Motor neuron (in vitro differentiated cells): ENCODE results near the gene ADAP1. TPM values are rescaled to one million over a fixed set of nuclear protein-coding genes. Genes with fewer than 3 reads are reported as not detected.

Experiments used
- ATAC-seq, 8 experiments: fragments of 200-7000 bp; cut with Tn5 transposase; replicated peaks in 6 of 8; 2 replicates each; pipeline ENCODE4 v1.8.0; 2021; ENCODE audit warnings: mild to moderate bottlenecking in 8 of 8, moderate library complexity in 8 of 8
- H3K27ac ChIP-seq, 2 donors: fragments of 250-450 bp; sonication (Bioruptor Pico); 2 replicates each; pipeline ENCODE4 v1.9.0; 2021; ENCODE audit warnings: antibody characterized with exemption in 2 of 2, mild to moderate bottlenecking in 2 of 2, moderate library complexity in 1 of 2
- H3K4me1 ChIP-seq, 2 donors: fragments of 250-450 bp; sonication (Bioruptor Pico); replicated peaks in 1 of 2; 2 replicates each; pipeline ENCODE4 v1.6.1; 2021; ENCODE audit warnings: antibody characterized with exemption in 2 of 2, mild to moderate bottlenecking in 2 of 2, moderate library complexity in 1 of 2
- H3K4me3 ChIP-seq, 5 donors: fragments of 250-450 bp; sonication (Bioruptor Pico); 2 replicates each; pipeline ENCODE4 v1.9.0; 2021; ENCODE audit warnings: antibody characterized with exemption in 5 of 5, mild to moderate bottlenecking in 5 of 5, moderate library complexity in 4 of 5
- WGBS, 10 experiments: fragments of 450-650 bp; shearing (Covaris generic); methylation state at CpG; one replicate each; pipeline ENCODE4 v1.0.0; 2022; 5-methylcytosine and 5-hydroxymethylcytosine counted together
- in situ Hi-C, 9 experiments: fragments of 400-800 bp; cut with MboI; loops; one replicate each; pipeline ENCODE4 v1.15.0; 2021; ENCODE audit warnings: low sequenced_read_pairs in 9 of 9, low pct_unique_long_range_greater_than_20kb in 2 of 9; ENCODE audit not compliant: unreplicated experiment in 9 of 9
- total RNA-seq, 8 experiments: library from RNA; unstranded; fragments of 300-600 nt; gene quantifications; 2 replicates each; pipeline versions ENCODE4 v1.2.3 to v1.2.4, GENCODE V29; 2022

Gene ADAP1
- total RNA-seq, 8 experiments from 2014 or later: 1.3 to 24.2 (median 3.7) TPM

GRCh38 chr7:855686-856369 lies 98.7 kb downstream of the ADAP1 start:
- peaks cover 4% of the 10 kb centered on the region in 2 donors for H3K4me1 ChIP-seq
- ATAC-seq: peak in 2 of 8 experiments; percentile 12 to 24
- H3K4me3 ChIP-seq: no peak overlapping the region
- WGBS, 10 experiments: 86 to 100% (median 100%) methylated on average over 1 to 9 of the region's 29 CpGs; no CpG with 5 or more reads in 5 of the 10 experiments
- in situ Hi-C loops: no loop called here
- no peak overlapping the region for H3K27ac ChIP-seq

GRCh38 chr7:854118-854775 lies 100.2 kb downstream of the ADAP1 start:
- 87 to 100% (median 100%) methylated on average over 1 to 12 of the region's 32 CpGs; no CpG with 5 or more reads in 2 of the 10 experiments for WGBS, 10 experiments
- ATAC-seq: no peak
- in situ Hi-C loops: no loop called here
- Histone ChIP-seq H3K4me1 (peaks cover 4% of the 10 kb centered on the region in 2 donors), H3K27ac (no peak overlapping the region), H3K4me3 (no peak overlapping the region)

GRCh38 chr7:853366-854117 lies 100.9 kb downstream of the ADAP1 start:
- in situ Hi-C loops: no loop called here
- no peaks in the 10 kb centered on the region for H3K4me1 ChIP-seq
- no peak for ATAC-seq
- WGBS, 10 experiments: 80 to 100% (median 100%) methylated on average over 1 to 5 of the region's 33 CpGs; no CpG with 5 or more reads in 5 of the 10 experiments
- H3K4me3 ChIP-seq: no peak overlapping the region
- H3K27ac ChIP-seq: no peak overlapping the region

GRCh38 chr7:851204-851603 lies 103.3 kb downstream of the ADAP1 start:
- in situ Hi-C loops: no loop called here
- 60 to 100% (median 89%) methylated on average over 1 to 7 of the region's 14 CpGs; no CpG with 5 or more reads in 5 of the 10 experiments for WGBS, 10 experiments
- Histone ChIP-seq H3K27ac (no peak overlapping the region), H3K4me3 (no peak overlapping the region), H3K4me1 (no peaks in the 10 kb centered on the region)
- no peak for ATAC-seq

GRCh38 chr7:849781-850180 lies 104.7 kb downstream of the ADAP1 start:
- Histone ChIP-seq H3K27ac (no peak overlapping the region), H3K4me1 (no peaks in the 10 kb centered on the region), H3K4me3 (no peak overlapping the region)
- in situ Hi-C loops: no loop called here
- WGBS, 10 experiments: 83 to 98% (median 92%) methylated on average over 4 to 14 of the region's 19 CpGs; no CpG with 5 or more reads in 6 of the 10 experiments
- no peak for ATAC-seq

- WGBS, 10 experiments: 80 to 100% (median 93%) methylated on average over 1 to 7 of the region's 14 CpGs; no CpG with 5 or more reads in 4 of the 10 experiments
- in situ Hi-C loops: no loop called here
- H3K4me1 ChIP-seq: no peaks in the 10 kb centered on the region
Observed at GRCh38 chr7:849145-849544, 105.3 kb downstream of the ADAP1 start.

More at GRCh38 chr7:849145-849544, 105.3 kb downstream of the ADAP1 start:
- no peak overlapping the region for H3K27ac ChIP-seq
- ATAC-seq: no peak
- H3K4me3 ChIP-seq: no peak overlapping the region

Other genes starting within 250 kb of the ADAP1 start
- gene DNAAF5, start 228.0 kb downstream of the ADAP1 start, total RNA-seq: 10 to 100 TPM in 5 of 8 experiments, 1 to 10 TPM in 3; 6.7 to 45.1 (median 14.5) TPM
- 10 to 100 TPM; 14.3 to 42.2 (median 19.0) TPM for gene PRKAR1B, start 227.4 kb downstream of the ADAP1 start, total RNA-seq
- gene SUN1, start 122.2 kb downstream of the ADAP1 start, total RNA-seq: 100 to 1,000 TPM in 1 of 8 experiments, 10 to 100 TPM in 7; 30.8 to 102 (median 53.0) TPM
- 10 to 100 TPM; 12.6 to 42.8 (median 27.5) TPM for gene GET4, start 78.1 kb downstream of the ADAP1 start, total RNA-seq
- 10 to 100 TPM in 5 of 8 experiments, 1 to 10 TPM in 3; 4.7 to 13.9 (median 10.3) TPM for gene COX19, start 20.9 kb upstream of the ADAP1 start, total RNA-seq
- gene CYP2W1, start 28.5 kb upstream of the ADAP1 start, total RNA-seq: under 1 TPM in 7 of 8 experiments, not detected in 1; 0.05 to 0.77 (median 0.51) TPM
- gene GPR146, start 89.9 kb upstream of the ADAP1 start, total RNA-seq: 1 to 10 TPM in 7 of 8 experiments, under 1 TPM in 1; 1.00 to 4.6 (median 1.4) TPM
- 1 to 10 TPM in 4 of 8 experiments, under 1 TPM in 4; 0.43 to 3.6 (median 1.1) TPM for gene GPER1, start 133.4 kb upstream of the ADAP1 start, total RNA-seq
- 10 to 100 TPM; 14.7 to 68.5 (median 41.3) TPM for gene ZFAND2A, start 205.5 kb upstream of the ADAP1 start, total RNA-seq